ENCODE data around the gene EPHB3. TPM values are rescaled to one million over a fixed set of nuclear protein-coding genes. Genes with fewer than 3 reads are reported as not detected.

EPHB3 gene
- total and polyA plus RNA-seq, 2 donors (not counting 3 experiments of a cell fraction or from before 2014, with no cell fraction given), result 0.01 TPM; not detected in 1

DNA sequence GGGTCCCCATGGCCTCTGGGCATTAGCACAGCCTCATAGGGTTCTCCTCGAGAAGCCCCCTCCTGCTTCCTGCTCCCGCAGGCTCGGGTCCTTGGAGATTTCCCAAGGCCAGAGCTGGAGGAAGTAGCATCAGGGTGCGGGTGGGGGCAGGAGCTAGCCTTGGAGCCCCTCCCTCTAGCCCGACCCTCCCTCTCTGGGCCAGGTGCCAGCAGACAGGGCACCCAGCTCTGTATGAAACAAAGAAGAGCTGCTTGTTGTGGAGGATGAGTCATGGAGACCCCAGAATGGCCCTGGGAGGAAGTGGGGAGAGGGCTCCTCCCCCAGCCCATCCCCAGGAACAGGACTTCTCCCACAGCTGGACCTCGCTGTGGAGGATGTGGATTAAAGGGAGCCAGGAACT is 29.2 kb downstream of the EPHB3 start:
- Histone ChIP-seq H2AFZ (ENCODE audit: low read depth, low read length) (no peak overlapping the region), H3K9me1 (replicated peaks; ENCODE audit: control insufficient read depth, extremely low read depth, insufficient read depth, low read length) (no peaks in the 10 kb centered on the region), H3K27me3 (ENCODE audit: control insufficient read depth in 2 of 2, insufficient read depth in 2 of 2, low read length in 2 of 2) (peaks cover 0 to 16% of the 10 kb centered on the region in 2 experiments), H3K36me3 (ENCODE audit: control insufficient read depth in 2 of 2, extremely low read depth in 1 of 2, insufficient read depth in 2 of 2, low read length in 2 of 2) (no peaks in the 10 kb centered on the region), H3K27ac (ENCODE audit: insufficient read depth, low read depth, low read length) (no peak overlapping the region), H3K4me2 (ENCODE audit: insufficient read depth, low read length) (no peak overlapping the region), H3K79me2 (ENCODE audit: control insufficient read depth, insufficient read depth, low read length) (no peaks in the 10 kb centered on the region), H3K4me1 (ENCODE audit: control insufficient read depth, extremely low read depth, insufficient read depth, low read length) (no peaks in the 10 kb centered on the region), H3K9ac (replicated peaks; ENCODE audit: extremely low read depth, insufficient read depth, low read length) (no peak overlapping the region), H4K20me1 (replicated peaks; ENCODE audit: control insufficient read depth, extremely low read depth, insufficient read depth, low read length) (no peaks in the 10 kb centered on the region), H3K4me3 (replicated peaks in 1 of 3; ENCODE audit: insufficient read depth in 1 of 3, low read depth in 1 of 3, low read length in 3 of 3) (no peak overlapping the region), H3K9me3 (replicated peaks; ENCODE audit: control insufficient read depth, insufficient read depth, low read length) (no peaks in the 10 kb centered on the region)
- no peak for DNase-seq (ENCODE audit: low read depth, low spot score)
- CTCF ChIA-PET, result interaction anchor here (0.9 kb wide), 1 partner anchor 29 kb away, joined by 4 read pairs; the partner anchor contains the start of gene EPHB3
- no TSS peak for BruUV-seq (replicated peaks)
- TF ChIP-seq POLR2A (IDR thresholded peaks at IDR 0.05; ENCODE audit: low read depth, low read length) (no peak), JUN (IDR thresholded peaks at IDR 0.05; ENCODE audit: borderline replicate concordance, insufficient read depth, insufficient read length, low read depth) (no peak), POLR2AphosphoS5 (IDR thresholded peaks at IDR 0.05; ENCODE audit: insufficient read depth, low read depth, low read length) (no peak), EZH2 (IDR thresholded peaks at IDR 0.05; ENCODE audit: borderline replicate concordance, low read depth, low read length, severe bottlenecking) (no peak), MYC (IDR thresholded peaks at IDR 0.05; ENCODE audit: low read depth, low read length) (no peak), FOS (IDR thresholded peaks at IDR 0.05; ENCODE audit: borderline replicate concordance, insufficient read depth, low read length) (peak; percentile 9)
- TF ChIP-seq, protein P1, sequence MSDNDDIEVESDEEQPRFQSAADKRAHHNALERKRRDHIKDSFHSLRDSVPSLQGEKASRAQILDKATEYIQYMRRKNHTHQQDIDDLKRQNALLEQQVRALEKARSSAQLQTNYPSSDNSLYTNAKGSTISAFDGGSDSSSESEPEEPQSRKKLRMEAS (IDR thresholded peaks at IDR 0.05; ENCODE audit: insufficient read depth, insufficient read length), result no peak
- intact Hi-C loops (cut with micrococcal nuclease) (no loop called here), dilution Hi-C loops (cut with MboI; ENCODE audit: extremely low pct_ligation_motif_present, low sequenced_read_pairs) (no loop called here)
- FAIRE-seq, result no peak
- POLR2A ChIA-PET, result no interaction called here

DNA sequence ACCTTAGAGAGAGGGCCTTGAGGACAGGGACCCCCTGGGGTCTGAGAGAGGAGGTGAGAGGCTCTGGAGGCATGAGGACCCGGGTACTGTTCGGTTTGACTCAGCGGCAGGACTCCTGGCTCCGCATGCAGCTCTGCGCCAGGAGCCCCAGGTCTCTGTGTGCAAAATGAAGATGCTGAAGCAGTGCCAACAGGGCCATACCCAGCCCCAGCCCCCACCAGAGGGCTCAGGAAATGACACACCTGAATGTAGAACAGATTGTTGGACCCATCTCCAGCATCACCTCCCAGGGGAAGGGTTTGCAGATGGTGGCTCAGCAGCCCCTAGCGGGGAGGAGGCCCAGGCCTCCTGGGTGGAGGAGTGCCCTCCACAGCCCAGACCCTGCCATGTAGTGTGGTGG is 30.2 kb downstream of the EPHB3 start:
- FAIRE-seq, result no peak
- DNase-seq (ENCODE audit: low read depth, low spot score), result no peak
- Histone ChIP-seq H3K9me3 (replicated peaks; ENCODE audit: control insufficient read depth, insufficient read depth, low read length) (no peaks in the 10 kb centered on the region), H3K4me3 (replicated peaks in 1 of 3; ENCODE audit: insufficient read depth in 1 of 3, low read depth in 1 of 3, low read length in 3 of 3) (no peak overlapping the region), H3K4me1 (ENCODE audit: control insufficient read depth, extremely low read depth, insufficient read depth, low read length) (no peaks in the 10 kb centered on the region), H3K9me1 (replicated peaks; ENCODE audit: control insufficient read depth, extremely low read depth, insufficient read depth, low read length) (no peaks in the 10 kb centered on the region), H3K9ac (replicated peaks; ENCODE audit: extremely low read depth, insufficient read depth, low read length) (no peak overlapping the region), H3K27ac (ENCODE audit: insufficient read depth, low read depth, low read length) (no peak overlapping the region), H3K79me2 (ENCODE audit: control insufficient read depth, insufficient read depth, low read length) (no peaks in the 10 kb centered on the region), H2AFZ (ENCODE audit: low read depth, low read length) (no peak overlapping the region), H3K4me2 (ENCODE audit: insufficient read depth, low read length) (no peak overlapping the region), H4K20me1 (replicated peaks; ENCODE audit: control insufficient read depth, extremely low read depth, insufficient read depth, low read length) (no peaks in the 10 kb centered on the region), H3K36me3 (ENCODE audit: control insufficient read depth in 2 of 2, extremely low read depth in 1 of 2, insufficient read depth in 2 of 2, low read length in 2 of 2) (no peaks in the 10 kb centered on the region), H3K27me3 (ENCODE audit: control insufficient read depth in 2 of 2, insufficient read depth in 2 of 2, low read length in 2 of 2) (peaks cover 0 to 15% of the 10 kb centered on the region in 2 experiments)
- BruUV-seq (replicated peaks), result no TSS peak
- intact Hi-C loops (cut with micrococcal nuclease) (no loop called here), dilution Hi-C loops (cut with MboI; ENCODE audit: extremely low pct_ligation_motif_present, low sequenced_read_pairs) (no loop called here)
- ChIA-PET CTCF (no interaction called here), POLR2A (no interaction called here)
- TF ChIP-seq EZH2 (IDR thresholded peaks at IDR 0.05; ENCODE audit: borderline replicate concordance, low read depth, low read length, severe bottlenecking), result no peak

Measured in endothelial cell of umbilical vein (primary cell).